ENCODE data around the gene AKAP7. TPM values are rescaled to one million over a fixed set of nuclear protein-coding genes. Genes with fewer than 3 reads are reported as not detected.
A peak's percentile ranks its signal among the peaks of the same experiment; 100 is the strongest.
"Not testable (repeated sequence)": the region's sequence is repeated elsewhere in the genome, so short reads cannot be mapped to it uniquely, and the experiment has no call there.

The AKAP7 gene
- 8.5 and 8.8 TPM in 2 replicates for total RNA-seq (2014; rRNA removed; shearing (Covaris generic))

GRCh38 chr6:131135244-131136020 lies at the start of gene AKAP7:
TSS of gene AKAP7 (plus strand) at chr6:131135467. CDS start at chr6:131135764, 297 bp downstream.
- peak; percentile 77 for DNase-seq (ENCODE audit: low read depth)

GRCh38 chr6:131090339-131090738 lies 44.9 kb upstream of the AKAP7 start:
- DNase-seq (ENCODE audit: low read depth) = not testable (repeated sequence)

GRCh38 chr6:131091944-131092343 lies 43.3 kb upstream of the AKAP7 start:
- DNase-seq (ENCODE audit: low read depth) = not testable (repeated sequence)

GRCh38 chr6:131093334-131093733 lies 41.9 kb upstream of the AKAP7 start:
- no peak for DNase-seq (ENCODE audit: low read depth)

GRCh38 chr6:131096786-131097185 lies 38.5 kb upstream of the AKAP7 start:
- DNase-seq (ENCODE audit: low read depth) = peak; percentile 24

GRCh38 chr6:131101911-131102680 lies 33.2 kb upstream of the AKAP7 start:
- peak; percentile 28 for DNase-seq (ENCODE audit: low read depth)

- no peak for DNase-seq (ENCODE audit: low read depth)
These were observed 32.0 kb upstream of the AKAP7 start for GRCh38 chr6:131103296-131103695.

GRCh38 chr6:131103901-131104300 lies 31.4 kb upstream of the AKAP7 start:
- DNase-seq (ENCODE audit: low read depth) = no peak

GRCh38 chr6:131107151-131107550 lies 28.1 kb upstream of the AKAP7 start:
- DNase-seq (ENCODE audit: low read depth) = peak; percentile 64

- DNase-seq (ENCODE audit: low read depth) = no peak
These were observed 23.0 kb upstream of the AKAP7 start for GRCh38 chr6:131112249-131112648.

GRCh38 chr6:131115651-131116050 lies 19.6 kb upstream of the AKAP7 start:
- DNase-seq (ENCODE audit: low read depth) = no peak

GRCh38 chr6:131116321-131116720 lies 18.9 kb upstream of the AKAP7 start:
- no peak for DNase-seq (ENCODE audit: low read depth)

- DNase-seq (ENCODE audit: low read depth) = peak; percentile 58
These were observed 18.4 kb upstream of the AKAP7 start for GRCh38 chr6:131116755-131117360.

- no peak for DNase-seq (ENCODE audit: low read depth)
These were observed 17.4 kb upstream of the AKAP7 start for GRCh38 chr6:131117878-131118277.

- DNase-seq (ENCODE audit: low read depth) = no peak
These were observed 13.3 kb upstream of the AKAP7 start for GRCh38 chr6:131122007-131122406.

- no peak for DNase-seq (ENCODE audit: low read depth)
These were observed 12.8 kb upstream of the AKAP7 start for GRCh38 chr6:131122516-131122915.

- DNase-seq (ENCODE audit: low read depth) = no peak
These were observed 10.8 kb upstream of the AKAP7 start for GRCh38 chr6:131124336-131125071.

GRCh38 chr6:131125431-131125830 lies 9.8 kb upstream of the AKAP7 start:
- no peak for DNase-seq (ENCODE audit: low read depth)

- DNase-seq (ENCODE audit: low read depth) = no peak
These were observed 5.3 kb upstream of the AKAP7 start for GRCh38 chr6:131129689-131130553.

GRCh38 chr6:131130554-131130940 lies 4.7 kb upstream of the AKAP7 start:
- DNase-seq (ENCODE audit: low read depth) = no peak

GRCh38 chr6:131132360-131132759 lies 2.9 kb upstream of the AKAP7 start:
- no peak for DNase-seq (ENCODE audit: low read depth)

Data from RPMI7951 (cell line).